ENCODE data around the gene TRIB2.

Gene TRIB2

GRCh38 chr2:12787891-12788801 is 71.4 kb downstream of the TRIB2 start:
- DNase-seq = no peak

GRCh38 chr2:12791906-12792305 is 75.2 kb downstream of the TRIB2 start:
- no peak for DNase-seq
